B cell (primary cell): Measurements from ENCODE around the gene SEC61A1. TPM values are rescaled to one million over a fixed set of nuclear protein-coding genes. Genes with fewer than 3 reads are reported as not detected.

Experiments used
- ATAC-seq: fragments of 200-7000 bp; cut with Tn5 transposase; one replicate; pipeline ENCODE4 v1.10.0; 2021; ENCODE audit warnings: low read depth, mild to moderate bottlenecking, moderate number of reproducible peaks, moderate library complexity
- CTCF ChIA-PET: fragments of 350-600 bp; sonication (Branson Sonifier 250); formaldehyde crosslinking; loops from one replicate; lab custom pipeline; 2021; ENCODE audit warnings: antibody characterized with exemption, inconsistent platforms; lab: Charles Lee
- POLR2A ChIA-PET: fragments of 350-600 bp; sonication (Branson Sonifier 250); formaldehyde crosslinking; loops from one replicate; lab custom pipeline; 2021; ENCODE audit warnings: antibody characterized with exemption; lab: Charles Lee
- DNase-seq: peaks from one replicate; pipeline ENCODE4 v3.0.0; 2013
- H2AFZ ChIP-seq: 2 replicates; pipeline ENCODE4 v1.6.1; 2012; ENCODE audit warnings: mild to moderate bottlenecking, low read depth, low read length; ENCODE audit not compliant: insufficient read depth, poor library complexity, severe bottlenecking
- H3K27ac ChIP-seq, 2 donors: 1 replicate in 1 of 2; 2 replicates in 1 of 2; pipeline ENCODE4 v1.5.1; 2012 to 2013; ENCODE audit warnings: low read length in 2 of 2, mild to moderate bottlenecking in 2 of 2, moderate library complexity in 1 of 2
- H3K27me3 ChIP-seq, 4 experiments: fragments of 200-600 bp in 1 of 4; sonication (generic) in 1 of 4; replicated peaks in 1 of 4; 1 replicate in 2 of 4; 2 replicates in 2 of 4; pipeline versions ENCODE4 v1.6.1 to v1.7.0; 2013 to 2016; ENCODE audit warnings: low read length in 3 of 4, mild to moderate bottlenecking in 2 of 4, mixed read lengths in 1 of 4, moderate library complexity in 1 of 4; ENCODE audit not compliant: insufficient read depth in 4 of 4, control insufficient read depth in 3 of 4; ENCODE audit errors: control extremely low read depth in 1 of 4
- H3K36me3 ChIP-seq, 2 experiments: replicated peaks in 1 of 2; 1 replicate in 1 of 2; 2 replicates in 1 of 2; pipeline versions ENCODE4 v1.6.1 to v1.7.1; 2013; ENCODE audit warnings: low read length in 1 of 2; ENCODE audit not compliant: insufficient read depth in 2 of 2, control insufficient read depth in 1 of 2; ENCODE audit errors: control extremely low read depth in 1 of 2, extremely low read depth in 1 of 2
- H3K4me1 ChIP-seq, 2 donors: fragments of 200-600 bp in 1 of 2; sonication (generic) in 1 of 2; 1 replicate in 1 of 2; 2 replicates in 1 of 2; pipeline versions ENCODE4 v1.5.1 to v1.6.1; 2013 to 2017; ENCODE audit warnings: low read length in 2 of 2; ENCODE audit not compliant: control insufficient read depth in 2 of 2, insufficient read depth in 2 of 2
- H3K4me2 ChIP-seq: replicated peaks from 2 replicates; pipeline ENCODE3; 2012; ENCODE audit warnings: mild to moderate bottlenecking, low read depth, low read length; ENCODE audit not compliant: poor library complexity, severe bottlenecking
- H3K4me3 ChIP-seq, 5 experiments: fragments of 200-600 bp in 1 of 5; sonication (generic) in 1 of 5; 1 replicate in 3 of 5; 2 replicates in 2 of 5; pipeline versions ENCODE4 v1.5.1 to v1.7.0; 2011 to 2016; ENCODE audit warnings: low read length in 4 of 5, mild to moderate bottlenecking in 4 of 5, low read depth in 2 of 5, control low read depth in 1 of 5, moderate library complexity in 1 of 5; ENCODE audit not compliant: insufficient read depth in 1 of 5; ENCODE audit errors: control extremely low read depth in 1 of 5, extremely low read depth in 1 of 5
- H3K79me2 ChIP-seq: fragments of 200-600 bp; sonication (generic); one replicate; pipeline ENCODE4 v1.6.0; 2016; ENCODE audit warnings: low read length; ENCODE audit not compliant: control insufficient read depth, insufficient read depth
- H3K9ac ChIP-seq: fragments of 200-600 bp; sonication (generic); 2 replicates; pipeline ENCODE4 v1.6.1; 2017; ENCODE audit warnings: mild to moderate bottlenecking, low read length, moderate library complexity
- H3K9me3 ChIP-seq, 3 donors: one replicate each; pipeline versions ENCODE4 v1.6.1 to v1.7.1; 2013; ENCODE audit warnings: low read length in 2 of 3; ENCODE audit not compliant: control insufficient read depth in 2 of 3, insufficient read depth in 1 of 3; ENCODE audit errors: control extremely low read depth in 1 of 3
- H4K20me1 ChIP-seq: 2 replicates; pipeline ENCODE4 v1.6.0; 2012; ENCODE audit warnings: mild to moderate bottlenecking, low read length; ENCODE audit not compliant: insufficient read depth, control insufficient read depth, poor library complexity, severe bottlenecking
- H3K27ac Mint-ChIP-seq: one replicate; pipeline ENCODE4 v1.8.0; 2021; ENCODE audit warnings: mixed read lengths
- H3K27me3 Mint-ChIP-seq: one replicate; pipeline ENCODE4 v1.8.0; 2021; ENCODE audit warnings: mixed read lengths
- H3K4me1 Mint-ChIP-seq: one replicate; pipeline ENCODE4 v1.8.0; 2021; ENCODE audit warnings: mixed read lengths
- H3K4me3 Mint-ChIP-seq: one replicate; pipeline ENCODE4 v1.8.0; 2021; ENCODE audit warnings: mixed read lengths
- H3K9me3 Mint-ChIP-seq: one replicate; pipeline ENCODE4 v1.8.0; 2022; ENCODE audit warnings: mixed read lengths; ENCODE audit not compliant: insufficient read depth
- CTCF ChIP-seq: fragments of 200-600 bp; IDR thresholded peaks from one replicate; pipeline ENCODE4 v1.8.0; 2022; ENCODE audit warnings: antibody characterized with exemption, mild to moderate bottlenecking
- EZH2 ChIP-seq: IDR thresholded peaks from 2 replicates; pipeline ENCODE4 v1.6.1; 2012; ENCODE audit warnings: borderline replicate concordance, low read depth, mild to moderate bottlenecking, moderate library complexity, low read length; ENCODE audit not compliant: insufficient read depth, poor library complexity, severe bottlenecking
- WGBS: methylation state at CpG from one replicate; pipeline ENCODE4 v1.1.5; 2013; ENCODE audit warnings: missing lambda C conversion rate; ENCODE audit not compliant: insufficient coverage; 5-methylcytosine and 5-hydroxymethylcytosine counted together
- intact Hi-C: fragments of 100-400 bp; cut with micrococcal nuclease; formaldehyde crosslinking; loops from one replicate; pipeline ENCODE4 v1.10.0; 2022
- polyA plus RNA-seq: library from polyadenylated mRNA; depleted of rRNA; stranded (reverse); fragments of >200 nt; gene quantifications from 2 replicates; pipeline ENCODE4 v1.2.3, GENCODE V29; 2012
- total RNA-seq, 2 donors: library from RNA; stranded (reverse); fragments of 120-200 nt in 1 of 2; gene quantifications; 1 replicate in 1 of 2; 2 replicates in 1 of 2; pipeline versions ENCODE4 v1.2.3 to v1.2.4, GENCODE V29; 2013 to 2022

SEC61A1 gene
- total and polyA plus RNA-seq, 2 donors (not counting 1 experiment from before 2014, with no cell fraction given) = 48.4 to 79.4 TPM

- 5% methylated on average over 75 of the region's 78 CpGs for WGBS
- CTCF ChIA-PET = interaction anchor here (0.6 to 1.7 kb wide), 16 partner anchors 9 to 545 kb away, joined by 3 to 12 read pairs (median 4); partner anchors contain the start of gene SEC61A1
- Histone ChIP-seq H3K4me2 (peak overlapping the region; percentile 97), H3K27ac (peak overlapping the region in 1 of 2 donors; percentile 28), H2AFZ (peak overlapping the region; percentile 69), H4K20me1 (peaks cover 7% of the 10 kb centered on the region), H3K79me2 (no peaks in the 10 kb centered on the region), H3K27me3 (peaks cover 0 to 8% (median 1%) of the 10 kb centered on the region in 4 experiments), H3K4me3 (peak overlapping the region; percentile 38 to 65 (median 60)), H3K9ac (peak overlapping the region; percentile 72), H3K36me3 (peaks cover 0 to 22% of the 10 kb centered on the region in 2 experiments), H3K9me3 (peaks cover 0 to 3% (median 0%) of the 10 kb centered on the region in 3 donors), H3K4me1 (peaks cover 17 to 26% of the 10 kb centered on the region in 2 donors)
- no peaks in the 10 kb centered on the region for H3K27me3 Mint-ChIP-seq
- no peaks in the 10 kb centered on the region for H3K9me3 Mint-ChIP-seq
- TF ChIP-seq EZH2 = no peak
- TF ChIP-seq CTCF = peak; percentile 97
- peak; percentile 91 for DNase-seq
- peak; percentile 88 for ATAC-seq
- POLR2A ChIA-PET = interaction anchor here (0.7 kb wide), 1 partner anchor 48 kb away, joined by 3 read pairs; the partner anchor contains the start of gene RUVBL1
- intact Hi-C loops = loop anchor here (1.0 to 2.0 kb wide), 6 partner anchors 24 to 541 kb away; partner anchors contain the start of genes EEFSEC, RUVBL1 and SEC61A1
- H3K27ac Mint-ChIP-seq = no peak overlapping the region
- peaks cover 17% of the 10 kb centered on the region for H3K4me1 Mint-ChIP-seq
- H3K4me3 Mint-ChIP-seq = peak overlapping the region; percentile 85
Measured at GRCh38 chr3:128075522-128076482, 23.6 kb downstream of the SEC61A1 start.
